Amniotic stem cell (primary cell): Measurements from ENCODE around the gene NKAIN2.
"Not testable (repeated sequence)": the region's sequence is repeated elsewhere in the genome, so short reads cannot be mapped to it uniquely, and the experiment has no call there.

Source experiments
- DNase-seq: peaks from one replicate; lab custom pipeline; 2025; lab: John Stamatoyannopoulos, UW

The NKAIN2 gene

DNA sequence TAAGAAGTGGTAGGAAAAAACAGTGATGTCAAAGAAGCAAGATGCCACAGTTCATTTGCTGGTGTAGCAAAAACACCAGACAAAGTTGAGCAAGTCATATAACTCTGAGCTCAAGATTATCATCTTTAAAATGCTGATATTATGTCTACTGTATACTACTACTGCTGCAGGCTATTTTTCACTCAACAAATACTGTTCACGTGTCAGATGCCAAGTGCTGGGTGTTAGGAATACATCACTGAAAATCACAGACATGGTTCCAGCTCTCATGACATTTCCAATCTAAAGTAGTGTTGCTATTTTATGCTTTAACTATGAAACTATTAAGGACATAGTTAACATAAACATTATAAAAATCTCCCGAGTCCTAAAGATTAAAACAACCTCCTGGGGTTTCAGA, 163.0 kb downstream of the NKAIN2 start:
- DNase-seq: no peak

DNA sequence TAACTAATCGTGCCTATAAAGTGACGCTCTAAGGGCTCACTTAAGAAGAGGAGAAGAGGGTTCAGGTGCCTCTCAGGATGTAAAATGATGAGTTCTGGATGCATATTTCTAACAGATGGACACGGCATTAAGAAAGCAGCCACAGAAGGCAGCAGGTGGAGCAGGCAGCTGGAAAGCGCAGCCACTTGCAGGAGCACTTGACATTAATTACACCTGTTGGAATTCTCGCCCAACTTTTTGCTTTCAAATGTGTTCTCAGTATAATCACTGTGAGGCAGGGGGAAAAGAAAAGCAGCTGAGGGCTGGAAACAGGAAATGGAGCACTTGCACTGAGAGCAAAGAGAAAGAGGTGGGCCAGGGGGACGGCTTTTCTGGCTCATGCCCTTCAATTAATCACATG, 164.2 kb downstream of the NKAIN2 start:
- no peak for DNase-seq

DNA sequence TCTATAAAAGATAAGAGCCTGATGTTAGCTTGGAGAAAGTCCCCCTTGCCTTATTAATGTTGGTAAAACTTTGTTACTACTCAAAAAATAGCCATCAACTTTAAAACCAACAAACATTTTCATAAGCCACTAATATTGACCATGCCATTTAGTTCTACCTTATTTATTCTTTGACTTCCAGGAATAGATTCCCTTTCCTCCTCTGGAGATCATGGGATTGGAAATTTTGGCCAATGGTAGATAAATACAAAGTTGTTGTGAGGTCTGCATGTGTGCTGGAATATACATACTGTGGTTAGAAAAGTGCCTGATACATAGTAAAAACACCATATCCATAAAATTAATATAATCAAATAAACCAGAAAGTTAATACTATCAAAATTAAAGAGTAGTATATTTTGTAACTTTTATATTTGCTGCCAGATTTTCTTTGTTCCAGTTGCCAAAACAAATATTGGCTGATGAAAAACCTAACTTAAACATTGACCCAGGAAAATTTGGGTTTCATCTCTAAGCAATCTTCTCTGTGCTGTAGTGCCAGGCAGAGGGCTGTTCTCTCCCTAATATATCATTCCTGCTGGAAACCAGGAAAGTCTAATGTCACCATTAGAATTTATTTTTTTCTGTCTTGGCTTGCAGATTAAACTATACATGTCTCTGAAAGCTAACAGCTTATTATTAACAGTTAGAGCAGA, 169.1 kb downstream of the NKAIN2 start:
- no peak for DNase-seq

DNA sequence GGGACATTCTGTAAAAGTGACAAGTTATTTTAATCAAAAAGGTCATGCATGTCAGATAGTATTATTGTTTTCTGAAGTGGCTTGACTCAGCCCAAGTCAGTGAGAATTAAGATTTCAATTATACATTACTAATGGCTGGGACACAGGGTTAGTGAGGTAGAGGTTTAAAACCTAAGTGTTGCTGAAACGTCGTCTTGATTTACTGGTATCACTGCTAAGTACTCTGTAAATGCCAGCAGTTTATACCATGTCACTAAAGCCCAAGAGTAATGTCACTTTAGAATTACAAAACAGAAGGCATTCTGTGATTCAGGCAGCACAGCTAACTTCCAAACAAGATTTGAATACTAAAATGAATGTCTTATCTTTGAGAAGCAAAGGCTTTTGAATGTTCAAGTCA, 176.6 kb downstream of the NKAIN2 start:
- DNase-seq: no peak

DNA sequence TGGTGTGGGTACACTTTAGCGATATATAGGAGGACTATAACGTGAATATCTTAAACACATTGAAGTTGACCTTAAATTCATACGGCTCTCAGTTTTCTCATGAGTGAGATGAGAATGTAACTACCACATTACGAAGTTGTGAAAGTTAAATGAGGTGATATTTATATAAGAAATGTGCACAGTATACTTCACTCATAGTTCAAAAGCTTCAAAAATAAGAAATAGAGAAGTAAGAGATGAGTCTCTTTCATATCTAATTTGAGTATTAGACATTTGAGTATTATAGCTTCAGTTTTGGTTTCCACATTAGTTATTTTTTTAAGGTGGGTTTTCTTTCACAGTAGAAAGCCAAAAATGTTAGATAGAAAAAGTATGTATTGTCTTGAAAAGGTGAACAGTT, 183.3 kb downstream of the NKAIN2 start:
- no peak for DNase-seq

DNA sequence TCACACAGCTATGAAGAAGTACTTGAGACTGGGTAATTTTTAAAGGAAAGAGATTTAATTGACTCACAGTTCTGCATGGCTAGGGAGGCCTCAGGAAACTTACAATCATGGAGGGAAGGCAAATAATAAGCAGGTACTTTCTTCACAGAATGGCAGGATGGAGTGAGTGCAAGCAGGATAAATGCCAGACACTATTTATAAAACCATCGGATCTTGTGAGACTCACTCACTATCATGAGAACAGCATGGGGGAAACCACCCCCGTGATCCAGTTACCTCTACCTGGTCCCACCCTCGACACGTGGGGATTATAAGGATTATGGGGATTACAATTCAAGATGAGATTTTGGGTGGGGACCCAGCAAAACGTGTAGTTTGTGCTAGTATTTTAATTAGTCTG, 186.3 kb downstream of the NKAIN2 start:
- not testable (repeated sequence) for DNase-seq

DNA sequence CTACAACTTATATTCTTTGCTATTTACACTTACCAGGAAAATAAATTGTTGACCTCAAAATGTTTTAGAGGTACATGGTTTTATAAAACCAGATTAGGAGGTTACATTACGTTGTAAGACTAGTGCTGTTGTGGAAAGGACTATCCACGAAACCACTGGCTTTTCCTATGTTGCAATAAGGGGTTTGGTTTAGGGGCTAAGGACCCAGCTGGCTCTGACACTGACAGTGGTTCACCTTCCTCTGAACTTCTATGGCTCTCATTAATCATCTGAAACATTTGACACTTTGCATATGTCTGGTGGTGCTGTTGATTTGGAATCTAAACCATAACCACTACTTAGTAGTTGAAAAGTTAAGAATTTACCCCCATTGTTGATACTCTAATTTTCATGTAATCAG, 186.7 kb downstream of the NKAIN2 start:
- no peak for DNase-seq

DNA sequence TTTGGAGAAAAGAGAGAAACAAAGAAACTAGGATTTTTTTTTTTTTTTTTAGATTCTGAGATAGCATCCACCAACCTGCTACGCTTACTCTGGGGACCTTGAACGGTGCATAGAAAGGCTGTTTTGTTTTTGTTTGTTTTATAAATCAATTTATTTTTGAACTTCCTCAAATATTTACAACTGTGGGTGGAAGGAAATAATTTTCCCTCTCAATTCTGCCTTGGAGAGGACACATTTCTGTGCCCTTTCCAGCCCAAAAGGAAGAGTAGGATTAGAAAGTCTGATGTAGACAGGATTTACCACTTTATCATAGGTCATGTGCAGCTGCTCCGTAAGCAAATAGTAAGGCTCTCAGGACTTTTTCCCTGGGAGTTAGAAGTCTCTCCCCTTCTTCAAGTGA, 190.5 kb downstream of the NKAIN2 start:
- DNase-seq: no peak

DNA sequence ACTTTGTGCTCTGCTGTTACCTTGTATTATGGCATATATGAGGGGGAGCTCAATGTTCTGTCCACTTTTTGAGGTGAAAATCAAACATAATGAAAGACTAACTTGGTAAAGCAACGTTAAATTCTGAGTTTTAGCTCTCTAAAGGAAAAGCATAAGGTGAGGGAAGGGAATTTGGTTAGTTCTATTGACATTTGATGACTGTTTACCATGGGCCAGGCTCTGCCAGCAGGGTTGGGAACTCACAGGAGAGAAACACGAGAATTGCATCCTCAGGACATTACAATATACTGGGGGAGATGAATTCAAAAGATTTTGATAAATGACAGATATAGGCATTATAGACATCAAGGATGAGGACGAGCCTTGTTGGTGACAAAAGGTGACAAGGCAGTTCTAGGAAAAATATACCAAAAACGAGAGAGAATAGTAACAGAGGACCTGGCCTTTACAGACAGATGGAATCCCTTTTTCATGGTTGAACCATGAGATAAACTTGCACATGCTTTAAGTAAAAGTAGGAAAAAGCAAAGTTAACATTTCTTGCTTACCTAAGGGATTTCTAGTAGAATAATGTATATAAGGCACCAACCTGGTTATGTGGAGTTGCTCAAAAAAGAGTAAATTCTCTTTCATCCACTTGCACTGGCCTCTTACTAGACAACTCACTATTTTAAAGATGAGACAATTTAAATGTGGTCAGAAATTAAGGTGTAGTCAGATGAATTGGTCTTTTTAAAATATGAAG, 191.4 kb downstream of the NKAIN2 start:
- DNase-seq: no peak

DNA sequence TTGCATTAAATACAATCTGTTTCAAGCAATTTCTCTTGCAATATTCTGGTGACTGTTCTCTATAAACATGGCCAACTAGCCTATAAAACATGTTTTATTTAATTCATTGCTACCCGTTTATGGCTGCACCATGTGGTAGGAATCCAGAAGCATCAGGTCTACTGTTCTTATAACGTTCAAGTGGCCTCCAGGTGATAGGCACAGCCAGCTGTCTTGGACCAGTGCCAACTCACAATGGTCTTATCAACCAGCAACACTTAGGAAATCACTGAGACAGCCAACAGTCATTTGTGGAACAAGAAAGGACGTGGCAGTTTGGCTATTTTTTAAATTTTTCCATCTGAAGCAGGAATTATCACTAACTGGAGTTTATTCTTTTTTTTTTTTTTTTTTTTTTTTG, 193.6 kb downstream of the NKAIN2 start:
- no peak for DNase-seq

DNA sequence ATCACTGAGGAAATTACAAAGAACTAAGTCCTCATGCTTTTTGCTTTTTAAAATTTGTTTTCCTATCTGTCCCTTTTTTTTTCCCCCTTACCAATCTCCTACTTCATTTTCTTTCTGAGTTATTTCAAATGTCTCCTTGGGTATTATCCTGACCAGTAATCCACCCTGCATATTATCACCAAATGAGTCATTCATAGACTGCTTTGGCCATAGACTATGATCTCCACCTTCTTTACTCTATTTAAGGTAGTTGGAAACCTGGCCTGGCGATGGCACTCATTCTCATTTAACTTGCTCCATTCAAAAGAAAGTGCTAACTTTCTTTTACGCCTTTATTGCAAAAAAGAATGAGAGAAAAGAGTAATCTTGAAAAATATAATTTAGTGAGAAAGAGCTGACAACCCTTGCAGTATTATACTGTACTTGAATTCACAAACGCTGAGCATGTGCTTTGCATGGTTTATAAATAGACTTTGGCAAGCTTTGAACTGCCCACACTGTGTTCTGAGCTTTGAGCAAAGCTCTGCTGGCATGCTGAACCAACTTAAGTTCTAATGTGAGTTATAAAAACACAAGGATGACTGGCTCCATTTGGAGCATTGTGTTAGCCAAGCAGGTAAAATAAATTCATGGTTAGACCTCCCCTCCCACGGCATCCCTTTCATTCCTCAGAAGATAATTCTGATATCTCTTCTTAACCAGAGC, 198.9 kb downstream of the NKAIN2 start:
- DNase-seq: no peak

DNA sequence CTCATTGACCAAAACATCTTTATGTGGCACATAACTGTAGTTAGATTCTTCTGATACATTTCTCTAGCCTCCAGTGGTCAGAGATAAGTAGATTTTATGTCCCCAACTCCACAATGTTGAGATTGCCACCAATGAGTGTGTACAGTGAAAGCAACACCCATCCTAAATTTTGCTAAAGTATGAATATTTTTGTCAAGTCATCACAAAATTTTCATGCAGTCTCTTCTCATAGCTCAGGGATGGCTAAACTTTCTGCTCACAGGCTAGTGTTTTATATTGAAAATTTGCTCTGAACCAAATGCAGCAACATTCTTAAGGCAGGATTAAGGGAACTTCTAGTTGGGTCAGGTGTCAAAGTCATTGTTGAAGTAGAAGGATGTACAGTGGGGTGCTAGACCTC, 203.6 kb downstream of the NKAIN2 start:
- DNase-seq: no peak

DNA sequence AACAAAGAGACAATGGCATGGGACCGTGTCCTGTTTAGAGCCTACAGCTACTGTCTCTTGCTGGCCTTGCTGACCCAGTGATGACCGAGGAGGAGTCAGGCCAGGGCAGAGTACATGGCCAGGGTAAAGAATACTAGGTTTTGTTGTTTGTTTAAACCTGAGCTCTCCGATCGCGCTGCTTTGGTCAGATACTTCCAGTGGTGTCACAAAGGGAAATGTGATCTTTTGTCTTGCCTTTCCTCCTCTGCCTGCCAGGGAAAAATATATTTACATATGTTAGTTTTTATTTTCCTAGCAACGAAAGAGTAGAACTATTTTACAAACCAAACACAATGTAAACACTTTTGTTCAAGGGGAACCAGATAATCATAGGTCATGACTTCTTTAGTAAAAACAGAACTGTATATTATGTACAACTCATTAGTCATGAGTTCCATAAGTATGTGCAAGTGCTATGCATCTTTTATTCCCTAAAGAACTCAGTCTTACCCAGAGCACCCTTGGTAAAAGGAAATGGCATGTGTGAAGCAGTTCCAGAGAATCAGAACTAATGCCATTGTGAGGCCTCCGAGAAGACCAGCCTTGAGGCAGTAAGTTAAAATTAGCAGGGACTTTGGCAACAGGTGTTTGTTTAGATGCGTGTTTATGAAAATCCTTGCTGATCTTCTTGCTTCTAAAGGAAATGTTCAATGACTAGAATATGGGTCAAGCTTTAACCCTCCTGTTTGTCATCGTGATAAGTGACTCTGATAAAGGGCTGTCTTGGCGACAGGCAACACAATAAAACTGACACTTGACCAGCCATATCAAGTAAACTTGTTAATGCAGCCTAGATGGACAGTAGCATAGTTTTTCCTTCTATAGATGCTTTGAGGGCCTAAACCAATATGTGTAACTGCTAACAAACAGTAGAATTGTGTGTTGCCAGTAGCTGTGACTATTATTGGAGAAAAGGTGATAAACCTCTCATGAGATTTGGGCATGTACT, 204.6 kb downstream of the NKAIN2 start:
- DNase-seq: no peak

DNA sequence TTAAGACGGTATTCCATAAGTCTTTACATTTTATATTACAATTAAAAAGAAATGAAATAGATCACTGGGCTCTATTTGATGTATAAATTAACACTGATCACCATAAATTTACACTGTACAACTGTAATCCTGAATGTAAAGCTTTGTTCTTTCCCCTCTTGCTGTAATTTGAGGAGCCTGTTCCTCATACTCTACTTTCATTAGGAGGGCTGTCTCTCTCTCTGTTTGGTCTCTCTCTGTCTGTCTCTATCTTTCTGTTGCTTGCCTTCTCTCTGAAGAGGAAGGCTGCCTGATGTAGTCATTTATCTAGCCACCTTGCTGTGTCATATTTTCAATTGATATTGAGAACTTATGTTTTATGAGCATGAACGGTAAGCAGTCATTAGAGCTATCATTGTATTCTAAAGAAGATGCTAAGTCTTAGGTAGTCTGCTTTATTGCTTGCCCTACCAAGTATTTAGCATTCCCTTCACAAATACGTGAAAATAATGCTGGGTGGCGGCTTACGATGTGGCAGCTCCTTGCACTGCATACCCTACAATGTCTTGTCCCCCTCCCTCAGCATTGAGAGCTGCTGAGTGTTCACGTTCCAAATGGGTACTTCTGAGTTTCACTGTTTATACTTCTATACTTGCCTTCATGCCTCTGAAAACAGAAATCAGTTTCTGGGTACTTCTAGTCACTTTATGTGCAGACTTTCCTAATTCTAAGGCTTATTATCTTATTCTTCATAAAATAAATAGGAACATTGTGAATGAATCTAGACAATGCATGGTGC, 205.5 kb downstream of the NKAIN2 start:
- no peak for DNase-seq

DNA sequence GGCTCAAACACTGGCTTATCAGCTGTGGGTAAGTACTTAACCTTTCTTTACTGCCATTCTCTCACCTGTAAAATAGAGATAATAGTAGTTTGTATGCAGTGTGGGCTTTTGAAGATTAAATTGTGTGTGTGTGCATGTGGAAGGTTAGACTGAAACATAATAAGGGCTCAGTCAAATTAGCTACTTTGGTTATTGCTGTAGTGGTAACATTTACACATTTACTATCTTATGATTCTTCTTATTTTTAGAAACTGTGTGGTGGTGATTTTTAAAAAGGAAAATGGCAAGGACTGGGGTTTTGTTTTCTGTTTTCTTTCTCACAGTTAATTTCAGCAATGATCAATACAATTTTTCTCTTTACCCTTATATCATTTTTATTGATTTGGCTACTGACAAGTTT, 206.9 kb downstream of the NKAIN2 start:
- no peak for DNase-seq

DNA sequence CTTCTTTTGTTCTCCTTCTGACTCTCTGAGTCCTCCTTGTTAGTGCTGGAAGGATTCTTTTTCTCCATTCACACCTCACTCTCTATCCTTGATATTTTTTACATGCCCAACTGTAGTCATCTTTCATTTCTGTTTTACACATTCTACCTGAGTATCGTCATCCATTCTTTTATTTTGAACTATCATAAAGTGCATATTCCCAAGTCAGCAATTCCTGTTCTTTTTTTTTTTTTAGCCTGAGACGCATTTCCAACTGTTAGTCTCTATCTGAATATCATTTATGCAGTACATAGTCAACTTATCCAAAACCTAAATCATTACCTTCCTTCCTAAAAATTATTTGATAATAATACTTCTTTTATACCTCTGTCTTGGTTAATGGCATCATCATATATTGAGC, 207.5 kb downstream of the NKAIN2 start:
- DNase-seq: no peak

DNA sequence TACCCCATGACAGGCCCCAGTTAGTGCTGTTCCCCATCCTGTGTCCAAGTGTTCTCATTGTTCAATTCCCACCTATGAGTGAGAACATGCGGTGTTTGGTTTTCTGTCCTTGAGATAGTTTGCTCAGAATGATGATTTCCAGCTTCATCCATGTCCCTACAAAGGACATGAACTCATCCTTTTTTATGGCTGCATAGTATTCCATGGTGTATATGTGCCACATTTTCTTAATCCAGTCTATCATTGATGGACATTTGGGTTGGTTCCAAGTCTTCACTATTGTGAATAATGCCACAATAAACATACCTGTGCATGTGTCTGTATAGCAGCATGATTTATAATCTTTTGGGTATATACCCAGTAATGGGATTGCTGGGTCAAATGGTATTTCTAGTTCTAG, 218.4 kb downstream of the NKAIN2 start:
- DNase-seq: not testable (repeated sequence)

DNA sequence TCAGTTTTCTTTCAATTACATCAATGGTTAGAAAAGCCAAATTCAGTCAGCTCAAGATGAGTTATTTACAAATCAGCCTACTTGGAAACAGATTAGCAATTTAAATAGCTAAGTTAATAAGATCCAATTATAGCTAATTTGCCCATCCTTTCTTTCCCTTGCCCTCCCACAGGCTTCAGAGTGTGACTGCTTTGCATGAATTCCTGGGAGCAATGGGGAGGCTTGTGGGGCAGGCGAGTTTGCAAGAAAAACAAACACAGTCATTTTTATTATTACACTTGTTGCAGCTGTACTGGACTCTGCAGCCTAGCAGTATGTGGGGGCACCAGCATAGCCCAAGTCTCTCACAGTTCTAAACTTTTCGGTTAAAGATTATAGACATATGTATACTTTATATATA, 219.0 kb downstream of the NKAIN2 start:
- DNase-seq: no peak

DNA sequence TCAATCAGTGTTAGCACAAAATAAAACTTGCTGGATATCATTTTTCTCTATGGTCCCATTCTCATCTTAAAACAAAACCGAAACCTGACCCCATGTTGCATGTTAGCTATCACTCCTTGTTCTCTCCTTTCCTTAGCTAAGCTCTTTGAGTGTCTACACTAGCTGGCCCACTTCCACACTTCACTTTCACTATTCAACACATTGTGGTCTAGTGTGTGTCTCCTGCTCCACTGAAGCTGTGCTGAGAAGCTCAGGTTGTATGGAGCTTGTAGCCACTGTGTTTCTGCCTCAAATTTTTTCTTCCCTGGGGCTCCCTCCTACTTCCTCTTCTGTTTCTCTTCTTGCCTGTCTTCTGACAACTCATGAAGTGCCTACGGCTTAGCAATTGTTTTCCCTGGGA, 223.0 kb downstream of the NKAIN2 start:
- no peak for DNase-seq

DNA sequence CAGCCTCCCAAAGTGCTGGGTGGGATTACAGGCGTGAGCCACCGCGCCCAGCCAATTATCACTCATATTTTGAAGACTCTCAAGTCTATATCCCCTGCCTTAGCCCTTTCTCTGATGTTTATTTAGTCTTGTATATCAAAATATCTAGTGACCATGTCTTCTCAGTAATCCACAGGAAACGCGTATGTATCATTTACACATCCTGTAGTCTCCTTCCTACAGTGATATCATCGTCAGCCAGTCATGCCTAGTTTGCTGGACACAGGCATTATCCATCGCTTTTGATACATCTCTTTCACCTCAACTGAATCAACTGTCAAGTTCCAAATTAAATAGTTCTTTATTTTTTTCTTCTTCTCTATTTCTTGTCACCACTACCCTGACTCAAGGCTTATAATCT, 223.7 kb downstream of the NKAIN2 start:
- DNase-seq: no peak

DNA sequence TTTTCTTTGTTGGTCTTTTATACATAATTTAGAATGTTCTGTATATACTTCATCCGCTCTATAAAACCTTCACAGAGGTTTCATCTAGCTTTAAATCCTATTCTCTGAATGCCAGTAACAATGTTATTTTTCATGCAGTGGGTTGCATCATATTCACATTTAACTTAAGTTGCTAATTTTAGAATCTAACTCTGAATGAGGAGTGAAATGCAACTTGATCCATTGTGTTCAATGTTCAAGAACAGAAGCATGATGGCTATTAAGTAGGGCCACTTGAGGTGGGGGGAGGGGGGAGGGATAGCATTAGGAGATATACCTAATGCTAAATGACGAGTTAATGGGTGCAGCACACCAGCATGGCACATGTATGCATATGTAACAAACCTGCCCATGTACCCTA, 224.5 kb downstream of the NKAIN2 start:
- DNase-seq: no peak
